ENCODE data around the gene LHFPL4.

Gene LHFPL4

DNA sequence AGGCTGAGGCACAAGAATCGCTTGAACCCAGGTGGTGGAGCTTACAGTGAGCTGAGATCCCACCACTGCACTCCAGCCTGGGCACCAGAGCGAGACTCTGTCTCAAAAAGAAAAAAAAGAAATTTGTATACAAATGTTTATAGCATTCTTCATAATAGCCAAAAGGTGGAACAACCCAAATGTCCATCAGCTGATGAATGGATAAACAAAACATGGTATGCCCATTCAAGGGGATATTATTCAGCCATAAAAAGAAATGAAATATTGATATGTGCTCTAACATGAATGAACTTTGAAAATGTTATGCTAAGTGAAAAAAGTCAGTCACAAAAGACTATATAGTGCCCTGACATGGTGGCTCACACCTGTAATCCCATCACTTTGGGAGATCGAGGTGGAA, 11.4 kb downstream of the LHFPL4 start:
- TF ChIP-seq, protein P1, sequence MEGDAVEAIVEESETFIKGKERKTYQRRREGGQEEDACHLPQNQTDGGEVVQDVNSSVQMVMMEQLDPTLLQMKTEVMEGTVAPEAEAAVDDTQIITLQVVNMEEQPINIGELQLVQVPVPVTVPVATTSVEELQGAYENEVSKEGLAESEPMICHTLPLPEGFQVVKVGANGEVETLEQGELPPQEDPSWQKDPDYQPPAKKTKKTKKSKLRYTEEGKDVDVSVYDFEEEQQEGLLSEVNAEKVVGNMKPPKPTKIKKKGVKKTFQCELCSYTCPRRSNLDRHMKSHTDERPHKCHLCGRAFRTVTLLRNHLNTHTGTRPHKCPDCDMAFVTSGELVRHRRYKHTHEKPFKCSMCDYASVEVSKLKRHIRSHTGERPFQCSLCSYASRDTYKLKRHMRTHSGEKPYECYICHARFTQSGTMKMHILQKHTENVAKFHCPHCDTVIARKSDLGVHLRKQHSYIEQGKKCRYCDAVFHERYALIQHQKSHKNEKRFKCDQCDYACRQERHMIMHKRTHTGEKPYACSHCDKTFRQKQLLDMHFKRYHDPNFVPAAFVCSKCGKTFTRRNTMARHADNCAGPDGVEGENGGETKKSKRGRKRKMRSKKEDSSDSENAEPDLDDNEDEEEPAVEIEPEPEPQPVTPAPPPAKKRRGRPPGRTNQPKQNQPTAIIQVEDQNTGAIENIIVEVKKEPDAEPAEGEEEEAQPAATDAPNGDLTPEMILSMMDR (IDR thresholded peaks at IDR 0.05; ENCODE audit: control insufficient read depth, extremely low read depth, insufficient read depth), result no peak
- DNase-seq (ENCODE audit: low read depth), result no peak
- no peak overlapping the region for H3K4me3 ChIP-seq (ENCODE audit: low read depth, low read length)

DNA sequence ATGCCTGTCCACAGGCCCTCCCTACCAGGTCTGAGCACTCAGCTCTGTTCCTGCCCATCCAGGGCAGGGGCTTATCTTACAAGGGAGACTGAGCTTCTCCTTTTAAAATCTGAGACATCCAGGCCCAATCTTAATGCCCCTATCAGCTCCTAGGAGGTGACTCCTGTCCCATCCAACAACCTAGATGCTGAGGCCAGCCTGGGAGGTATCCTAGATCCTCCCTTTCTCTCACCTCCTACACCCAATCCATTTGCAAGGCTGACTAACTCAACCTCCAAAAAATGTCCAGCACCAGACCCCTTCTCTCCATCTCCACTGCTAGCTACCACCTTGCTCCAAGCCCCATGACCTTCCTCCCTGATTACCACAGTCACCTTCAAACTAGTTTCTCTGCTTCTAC, 17.4 kb downstream of the LHFPL4 start:
- DNase-seq (ENCODE audit: low read depth), result no peak
- TF ChIP-seq, protein P1 (IDR thresholded peaks at IDR 0.05; ENCODE audit: control insufficient read depth, extremely low read depth, insufficient read depth), result no peak

DNA sequence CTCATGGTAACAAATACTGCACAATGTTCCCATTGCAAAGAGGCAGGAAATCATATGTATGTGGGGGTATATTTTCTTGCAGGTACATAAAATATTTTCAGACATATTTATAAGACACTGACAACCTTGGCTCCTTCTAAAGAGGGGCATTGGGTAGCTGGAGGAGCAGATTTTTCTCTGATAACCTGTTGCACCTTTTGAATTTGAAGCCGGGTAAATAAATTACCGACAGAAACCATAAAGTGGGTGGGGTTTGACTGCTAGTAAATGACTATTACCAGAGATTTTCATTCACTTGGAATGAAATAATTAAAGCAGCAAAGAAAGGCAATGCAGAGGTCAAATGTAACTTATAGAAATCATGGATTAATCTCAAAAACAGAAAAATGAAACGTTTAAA, 19.2 kb downstream of the LHFPL4 start:
- H3K4me3 ChIP-seq (ENCODE audit: low read depth, low read length), result no peak overlapping the region
- no peak for DNase-seq (ENCODE audit: low read depth)
- TF ChIP-seq, protein P1 (IDR thresholded peaks at IDR 0.05; ENCODE audit: control insufficient read depth, extremely low read depth, insufficient read depth), result no peak

More for the DNA sequence above, 17.4 kb downstream of the LHFPL4 start:
- H3K4me3 ChIP-seq (ENCODE audit: low read depth, low read length), result no peak overlapping the region

DNA sequence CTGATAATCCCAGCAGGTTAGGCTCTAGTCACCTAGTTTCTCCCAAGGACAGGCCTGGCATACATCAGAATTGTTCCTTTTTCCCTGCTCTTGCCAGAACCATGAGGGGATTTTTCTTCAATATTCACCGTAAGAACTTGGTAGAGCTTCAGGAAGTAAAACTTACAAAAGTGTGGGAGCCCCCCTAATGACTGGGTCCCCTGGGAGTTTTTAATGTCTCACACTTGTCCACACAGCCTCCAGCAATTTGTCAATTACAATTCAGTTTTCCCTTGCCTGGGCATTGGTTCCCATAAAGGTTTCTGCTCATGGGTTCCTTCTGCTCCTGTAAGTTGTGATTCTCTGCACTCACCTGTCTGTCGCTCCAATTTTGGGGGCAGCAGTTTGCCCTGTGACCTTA, 28.5 kb downstream of the LHFPL4 start:
- H3K4me3 ChIP-seq (ENCODE audit: low read depth, low read length), result no peak overlapping the region
- TF ChIP-seq, protein P1 (IDR thresholded peaks at IDR 0.05; ENCODE audit: control insufficient read depth, extremely low read depth, insufficient read depth), result no peak
- DNase-seq (ENCODE audit: low read depth), result no peak

DNA sequence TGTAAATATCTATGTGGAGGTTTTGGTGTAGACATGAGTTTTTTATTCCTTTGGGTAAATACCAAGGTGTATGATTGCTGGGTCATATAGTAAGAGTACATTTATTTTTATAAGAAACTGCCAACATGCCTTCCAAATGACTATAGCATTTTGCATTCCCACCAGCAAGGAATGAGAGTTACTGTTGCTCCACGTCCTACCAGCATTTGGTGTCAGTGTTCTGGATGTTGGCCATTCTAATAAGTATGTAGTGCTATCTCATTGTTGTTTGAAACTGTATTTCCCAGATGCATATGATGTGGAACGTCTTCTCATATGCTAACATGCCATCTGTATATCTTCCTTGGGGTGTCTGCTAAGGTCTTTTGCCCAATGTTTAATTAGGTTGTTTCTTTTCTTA, 38.7 kb downstream of the LHFPL4 start:
- DNase-seq (ENCODE audit: low read depth), result no peak
- no peak overlapping the region for H3K4me3 ChIP-seq (ENCODE audit: low read depth, low read length)
- TF ChIP-seq, protein P1 (IDR thresholded peaks at IDR 0.05; ENCODE audit: control insufficient read depth, extremely low read depth, insufficient read depth), result no peak

DNA sequence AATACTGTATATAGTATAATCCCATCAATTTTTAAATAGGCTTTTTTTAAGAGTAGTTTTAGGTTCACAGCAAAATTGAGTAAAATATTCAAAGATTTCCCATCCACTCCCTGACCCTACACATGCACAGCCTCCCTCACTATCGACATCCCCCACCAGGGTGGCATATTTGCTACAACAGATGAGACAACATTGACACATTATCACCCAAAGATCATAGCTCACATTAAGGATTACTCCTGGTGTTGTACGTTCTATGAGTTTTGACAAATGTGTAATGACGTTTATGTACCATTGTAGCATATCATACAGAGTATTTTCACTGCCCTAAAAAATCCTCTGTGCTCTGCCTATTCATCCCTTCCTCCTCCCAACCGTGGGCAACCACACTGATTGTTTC, 39.3 kb downstream of the LHFPL4 start:
- TF ChIP-seq, protein P1 (IDR thresholded peaks at IDR 0.05; ENCODE audit: control insufficient read depth, extremely low read depth, insufficient read depth), result no peak
- H3K4me3 ChIP-seq (ENCODE audit: low read depth, low read length), result no peak overlapping the region
- no peak for DNase-seq (ENCODE audit: low read depth)

DNA sequence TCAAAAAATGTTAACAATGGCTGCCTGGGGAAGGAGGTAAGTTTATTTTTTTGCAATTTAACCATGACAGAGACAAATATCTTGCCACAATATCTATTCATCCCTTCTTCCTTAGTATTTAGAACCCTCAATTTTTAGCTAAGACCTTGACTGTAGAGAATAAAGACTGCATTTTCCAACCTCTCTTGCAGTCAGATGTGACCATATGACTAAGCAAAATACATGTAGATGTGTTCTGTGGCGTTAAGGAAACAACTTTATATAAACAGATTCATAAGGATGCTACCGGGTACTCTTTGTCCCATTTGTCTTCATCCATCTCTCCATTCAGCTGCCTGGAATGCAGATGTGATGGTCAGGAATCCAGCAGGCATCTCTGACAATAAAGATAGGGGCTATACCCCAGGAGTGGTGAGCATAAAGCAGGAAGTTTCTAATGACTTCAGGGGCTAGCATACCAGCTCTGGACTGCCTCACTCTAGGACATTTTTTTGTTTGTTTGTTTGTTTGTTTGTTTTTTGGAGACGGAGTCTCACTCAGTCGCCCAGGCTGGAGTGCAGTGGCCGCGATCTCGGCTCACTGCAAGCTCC, 41.1 kb downstream of the LHFPL4 start:
- no peak for DNase-seq (ENCODE audit: low read depth)
- no peak overlapping the region for H3K4me3 ChIP-seq (ENCODE audit: low read depth, low read length)
- TF ChIP-seq, protein P1 (IDR thresholded peaks at IDR 0.05; ENCODE audit: control insufficient read depth, extremely low read depth, insufficient read depth), result no peak
